ENCODE measurements around the gene CCDC73. TPM values are rescaled to one million over a fixed set of nuclear protein-coding genes. Genes with fewer than 3 reads are reported as not detected.
"Not testable (repeated sequence)": the region's sequence is repeated elsewhere in the genome, so short reads cannot be mapped to it uniquely, and the experiment has no call there.

The CCDC73 gene
- total and polyA plus RNA-seq, 5 experiments from 2014 or later, result not detected

DNA sequence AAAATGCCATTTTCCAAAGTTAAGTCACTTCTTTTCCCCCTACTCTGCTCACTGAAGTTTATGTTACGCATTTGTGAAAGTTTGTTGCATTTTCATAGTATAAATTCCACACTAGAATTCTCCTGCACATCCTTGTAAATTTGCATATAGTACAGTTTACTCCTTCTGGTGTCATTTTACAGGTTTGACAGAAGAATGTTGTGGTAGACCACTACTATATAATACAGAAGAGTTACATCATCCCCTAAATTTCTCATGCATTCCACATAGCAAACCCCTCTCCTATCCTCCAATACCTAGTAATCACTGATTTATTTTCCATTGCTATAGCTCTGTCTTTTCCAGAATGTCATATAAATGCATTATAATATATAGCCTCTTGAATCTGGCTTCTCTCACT is 64.5 kb downstream of the CCDC73 start:
- Mint-ChIP-seq H3K4me1 (no peaks in the 10 kb centered on the region), H3K27ac (no peak overlapping the region), H3K27me3 (peaks cover 11 to 35% (median 20%) of the 10 kb centered on the region in 5 donors), H3K4me3 (no peak overlapping the region), H3K36me3 (peaks cover 0 to 19% (median 3%) of the 10 kb centered on the region in 3 donors), H3K9me3 (peaks cover 0 to 32% (median 13%) of the 10 kb centered on the region in 9 donors)
- ATAC-seq, result no peak
- no peak for DNase-seq
- POLR2A ChIA-PET, result no interaction called here

DNA sequence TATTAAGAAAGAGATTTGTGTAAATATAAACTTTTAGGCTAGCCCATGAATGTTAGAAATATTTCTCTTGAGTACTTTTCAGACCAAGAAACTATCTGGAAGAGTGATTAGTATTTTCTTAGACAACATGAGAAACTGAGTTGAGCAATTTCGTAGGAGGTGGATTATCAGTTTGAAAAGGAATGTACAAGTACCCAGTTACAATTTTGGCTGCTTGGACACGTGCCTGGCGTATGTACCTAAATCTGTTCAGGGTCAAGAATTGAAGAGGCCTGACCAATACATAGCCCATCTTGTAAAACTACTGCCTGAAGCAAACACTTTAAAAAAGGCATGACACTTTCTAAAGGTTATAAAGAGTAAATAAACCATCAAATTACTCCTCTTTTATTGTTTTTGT is 71.1 kb downstream of the CCDC73 start:
- no peak for ATAC-seq
- POLR2A ChIA-PET, result no interaction called here

DNA sequence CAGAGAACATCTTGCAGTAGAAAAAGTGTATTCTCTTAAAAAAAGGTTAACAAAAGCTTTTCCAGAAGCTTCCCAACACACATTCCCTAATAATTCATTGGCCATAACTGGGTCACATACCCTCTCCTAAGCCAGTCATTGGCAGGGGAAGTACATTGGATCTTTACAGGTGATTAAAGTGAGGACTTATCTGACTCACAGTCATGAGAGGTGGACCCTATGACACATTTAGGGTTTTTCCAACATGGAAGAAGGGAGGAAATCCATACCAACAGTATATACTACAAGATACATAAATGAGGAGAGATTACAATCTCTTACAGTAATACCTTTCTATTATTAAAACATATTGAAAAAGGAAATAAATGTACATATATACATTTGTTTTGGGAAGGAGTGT is 72.2 kb downstream of the CCDC73 start:
- Mint-ChIP-seq H3K4me3 (no peak overlapping the region), H3K4me1 (no peaks in the 10 kb centered on the region), H3K27ac (no peak overlapping the region), H3K9me3 (no peaks in the 10 kb centered on the region), H3K36me3 (no peaks in the 10 kb centered on the region), H3K27me3 (peaks cover 0 to 4% (median 0%) of the 10 kb centered on the region in 5 donors)
- no peak for DNase-seq
- POLR2A ChIA-PET, result no interaction called here
- no peak for ATAC-seq

More for the DNA sequence above, 71.1 kb downstream of the CCDC73 start:
- no peak overlapping the region for H3K27ac Mint-ChIP-seq
- DNase-seq, result no peak
- no peaks in the 10 kb centered on the region for H3K4me1 Mint-ChIP-seq
- no peaks in the 10 kb centered on the region for H3K9me3 Mint-ChIP-seq
- H3K36me3 Mint-ChIP-seq, result no peaks in the 10 kb centered on the region
- no peak overlapping the region for H3K4me3 Mint-ChIP-seq
- peaks cover 0 to 3% (median 1%) of the 10 kb centered on the region in 5 donors for H3K27me3 Mint-ChIP-seq

DNA sequence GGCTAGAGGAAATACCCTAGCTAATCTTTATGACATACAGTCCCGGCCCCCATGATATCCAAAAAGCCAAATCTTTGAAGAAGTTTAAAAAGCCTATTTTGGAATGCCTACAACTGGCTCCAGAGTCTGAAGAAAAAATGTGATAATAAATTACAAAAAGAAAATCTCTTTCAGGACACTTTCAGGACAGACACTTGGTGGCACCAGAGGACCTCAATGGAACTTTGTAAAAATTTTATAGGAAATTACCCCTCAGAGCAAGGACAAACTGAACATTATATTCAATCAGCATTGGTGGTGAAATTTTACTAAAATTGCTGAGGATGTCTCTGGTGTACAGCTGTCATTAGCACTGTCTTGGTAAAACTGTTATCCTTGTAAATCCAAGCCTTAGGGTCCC is 81.0 kb downstream of the CCDC73 start:
- DNase-seq (no peak), ATAC-seq (no peak)
- H3K4me3 Mint-ChIP-seq, result no peak overlapping the region
- POLR2A ChIA-PET, result no interaction called here
- H3K27me3 Mint-ChIP-seq, result peaks cover 5 to 23% (median 15%) of the 10 kb centered on the region in 5 donors
- H3K4me1 Mint-ChIP-seq, result no peaks in the 10 kb centered on the region
- no peaks in the 10 kb centered on the region for H3K9me3 Mint-ChIP-seq
- no peak overlapping the region for H3K27ac Mint-ChIP-seq
- no peaks in the 10 kb centered on the region for H3K36me3 Mint-ChIP-seq

DNA sequence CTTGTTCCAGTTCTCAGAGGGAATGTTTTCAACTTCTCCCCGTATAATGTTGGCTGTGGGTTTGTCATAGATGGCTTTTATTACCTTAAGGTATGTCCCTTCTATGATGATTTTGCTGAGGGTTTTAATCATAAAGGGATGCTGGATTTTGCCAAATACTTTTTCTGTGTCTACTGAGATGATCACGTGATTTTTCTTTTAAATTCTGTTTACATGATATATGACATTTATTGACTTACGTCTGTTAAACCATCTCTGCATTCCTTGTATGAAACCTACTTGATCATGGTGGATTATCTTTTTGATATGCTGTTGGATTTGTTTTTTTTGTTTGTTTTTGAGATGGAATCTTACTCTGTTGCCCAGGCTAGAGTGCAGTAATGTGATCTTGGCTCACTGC is 85.5 kb downstream of the CCDC73 start:
- ATAC-seq, POLR2A ChIA-PET, H3K9me3 Mint-ChIP-seq, DNase-seq, H3K27ac Mint-ChIP-seq, H3K4me1 Mint-ChIP-seq, H3K36me3 Mint-ChIP-seq, H3K4me3 Mint-ChIP-seq: not testable (repeated sequence)
- peaks cover 5 to 31% (median 21%) of the 10 kb centered on the region in 5 donors for H3K27me3 Mint-ChIP-seq

DNA sequence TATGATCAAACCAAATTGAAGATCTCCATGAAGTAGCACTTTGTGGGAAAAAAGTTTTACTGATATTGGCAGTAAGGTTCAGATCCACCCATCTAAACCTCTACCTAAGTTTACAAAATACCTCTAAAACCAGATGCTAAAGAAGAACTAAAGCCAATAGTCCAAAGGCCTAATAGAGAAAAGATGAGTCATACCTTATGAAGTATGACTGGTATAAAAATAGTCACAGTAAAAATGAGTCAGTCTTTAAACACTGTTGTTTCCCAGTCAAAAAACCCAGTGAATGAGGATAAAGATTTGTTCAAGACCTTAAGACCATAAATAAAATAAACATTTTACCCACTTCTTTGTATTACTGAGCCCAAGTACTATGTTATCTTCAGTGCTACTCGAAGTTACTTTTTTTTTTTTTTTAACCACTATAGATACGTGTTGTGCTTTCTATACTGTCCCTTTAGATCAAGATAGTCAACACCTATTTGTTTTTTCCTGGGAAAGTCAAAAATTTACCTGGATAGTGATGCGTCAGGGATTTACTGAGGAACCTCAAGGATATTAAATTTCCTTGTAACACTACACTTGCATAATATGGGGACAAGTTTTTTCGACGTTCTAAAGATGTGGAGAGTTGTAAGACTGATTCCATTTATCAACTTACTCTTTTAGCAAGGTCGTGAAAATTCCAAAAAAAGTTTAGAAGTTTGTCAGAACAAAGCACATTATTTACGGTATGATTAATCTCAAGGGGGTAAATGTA is 87.3 kb downstream of the CCDC73 start:
- H3K27ac Mint-ChIP-seq, result no peak overlapping the region
- ATAC-seq (no peak), DNase-seq (no peak)
- POLR2A ChIA-PET, result no interaction called here
- H3K4me3 Mint-ChIP-seq, result no peak overlapping the region
- no peaks in the 10 kb centered on the region for H3K36me3 Mint-ChIP-seq
- H3K4me1 Mint-ChIP-seq, result no peaks in the 10 kb centered on the region
- H3K27me3 Mint-ChIP-seq, result peaks cover 5 to 31% (median 18%) of the 10 kb centered on the region in 5 donors
- peaks cover 0 to 5% (median 0%) of the 10 kb centered on the region in 9 donors for H3K9me3 Mint-ChIP-seq

DNA sequence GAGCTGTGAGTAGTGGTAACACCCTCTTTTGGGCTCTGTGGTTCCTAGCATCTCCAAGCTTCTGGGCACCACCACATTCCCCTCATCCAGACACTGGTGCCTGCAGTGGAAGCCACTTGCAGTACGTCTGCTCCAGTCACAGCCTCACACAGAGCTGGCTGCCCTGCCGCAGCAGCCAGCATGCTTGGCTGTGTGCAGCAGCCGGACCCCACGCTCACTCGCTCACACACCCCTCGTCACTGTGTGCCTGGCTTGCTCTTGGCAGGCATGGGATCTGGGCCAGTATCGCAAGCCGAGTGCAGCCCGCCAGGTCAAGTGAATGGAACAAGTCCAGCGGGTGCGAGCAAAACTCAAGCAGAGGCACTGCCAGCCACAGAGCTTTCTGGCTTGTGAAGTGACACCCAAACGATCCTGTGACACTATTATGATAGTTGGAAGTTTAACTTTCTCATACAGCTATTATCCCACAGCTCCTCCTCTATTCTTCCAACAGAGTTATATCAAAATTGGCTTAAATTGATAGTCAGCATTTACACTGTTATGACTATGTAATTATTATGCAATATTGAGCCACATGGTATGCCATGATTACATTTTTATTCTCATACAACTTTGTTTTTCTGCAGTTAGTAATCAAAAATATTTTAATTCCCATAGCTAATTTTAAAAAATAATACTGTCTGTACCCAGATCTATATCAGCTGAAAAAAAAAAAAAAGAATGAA is 89.0 kb downstream of the CCDC73 start:
- peaks cover 0 to 5% (median 0%) of the 10 kb centered on the region in 9 donors for H3K9me3 Mint-ChIP-seq

DNA sequence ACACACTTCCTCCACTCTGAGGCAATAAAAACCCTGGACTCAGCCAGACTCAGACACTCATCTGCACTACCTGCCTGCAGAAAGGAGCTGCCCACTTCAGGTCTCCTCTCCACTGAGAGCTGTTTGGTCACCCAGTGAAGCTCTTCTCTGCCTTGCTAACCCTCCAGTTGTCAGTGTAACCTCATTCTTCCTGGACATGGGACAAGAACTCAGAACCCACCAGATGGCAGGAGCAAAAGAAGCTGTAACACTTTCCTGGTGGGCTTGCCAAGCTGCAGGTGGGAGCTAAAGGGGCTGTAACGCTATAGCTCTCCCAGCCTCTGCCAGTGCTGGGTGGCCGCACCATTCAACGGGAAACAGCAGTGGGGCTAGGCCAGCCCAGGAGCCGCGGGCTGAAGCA is 89.7 kb downstream of the CCDC73 start:
- Mint-ChIP-seq H3K36me3 (no peaks in the 10 kb centered on the region), H3K27me3 (peaks cover 2 to 19% (median 7%) of the 10 kb centered on the region in 5 donors), H3K4me3 (no peak overlapping the region), H3K4me1 (no peaks in the 10 kb centered on the region), H3K27ac (no peak overlapping the region), H3K9me3 (peaks cover 0 to 5% (median 0%) of the 10 kb centered on the region in 9 donors)
- ATAC-seq (no peak), DNase-seq (no peak)
- POLR2A ChIA-PET, result no interaction called here

More for the DNA sequence above, 89.0 kb downstream of the CCDC73 start:
- Mint-ChIP-seq H3K27ac (no peak overlapping the region), H3K27me3 (peaks cover 2 to 26% (median 11%) of the 10 kb centered on the region in 5 donors), H3K4me3 (no peak overlapping the region), H3K4me1 (no peaks in the 10 kb centered on the region), H3K36me3 (no peaks in the 10 kb centered on the region)
- POLR2A ChIA-PET, result no interaction called here
- ATAC-seq, result no peak
- DNase-seq, result no peak

DNA sequence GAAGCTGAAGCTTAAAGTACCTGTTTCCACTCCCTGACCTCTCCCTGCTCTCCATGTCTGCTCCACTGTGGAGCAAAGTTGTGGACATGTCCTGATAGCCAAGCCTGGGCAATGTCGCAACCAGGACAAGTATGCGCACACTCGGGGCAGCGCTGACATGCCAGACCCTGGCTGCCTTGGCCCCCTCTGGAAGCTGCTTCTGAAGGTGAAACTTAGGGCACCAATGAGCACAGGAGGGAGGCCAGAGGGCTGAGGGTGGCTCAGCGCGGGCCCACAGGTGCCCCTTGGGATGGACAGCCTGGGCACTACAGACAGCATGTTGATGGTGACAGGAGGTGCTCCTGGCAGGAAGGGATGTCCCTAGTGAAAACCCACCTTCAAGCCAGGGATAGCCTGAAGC is 90.2 kb downstream of the CCDC73 start:
- Mint-ChIP-seq H3K4me3 (no peak overlapping the region), H3K36me3 (no peaks in the 10 kb centered on the region), H3K27me3 (peaks cover 0 to 15% (median 7%) of the 10 kb centered on the region in 5 donors), H3K27ac (no peak overlapping the region), H3K9me3 (peaks cover 0 to 5% (median 0%) of the 10 kb centered on the region in 9 donors), H3K4me1 (no peaks in the 10 kb centered on the region)
- DNase-seq (no peak), ATAC-seq (no peak)
- POLR2A ChIA-PET, result no interaction called here

DNA sequence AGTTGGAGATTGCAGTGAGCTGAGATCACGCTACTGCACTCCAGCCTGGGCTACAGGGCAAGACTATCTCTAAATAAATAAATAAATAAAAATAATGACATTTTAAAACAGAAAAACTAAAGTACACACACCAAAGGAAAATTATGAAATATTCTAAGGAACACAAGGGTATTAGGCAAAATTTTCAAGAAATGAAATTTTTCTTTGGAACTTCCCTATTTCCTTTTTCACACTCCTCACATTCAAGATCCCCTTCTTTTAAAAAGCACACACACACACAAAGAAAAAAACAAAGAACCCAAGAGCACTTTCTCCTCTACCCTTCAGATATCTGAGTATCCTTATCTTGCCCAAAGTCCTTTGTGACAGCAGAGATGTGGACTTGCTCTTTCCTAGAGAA is 92.8 kb downstream of the CCDC73 start:
- H3K4me3 Mint-ChIP-seq, result no peak overlapping the region
- H3K4me1 Mint-ChIP-seq, result no peaks in the 10 kb centered on the region

DNA sequence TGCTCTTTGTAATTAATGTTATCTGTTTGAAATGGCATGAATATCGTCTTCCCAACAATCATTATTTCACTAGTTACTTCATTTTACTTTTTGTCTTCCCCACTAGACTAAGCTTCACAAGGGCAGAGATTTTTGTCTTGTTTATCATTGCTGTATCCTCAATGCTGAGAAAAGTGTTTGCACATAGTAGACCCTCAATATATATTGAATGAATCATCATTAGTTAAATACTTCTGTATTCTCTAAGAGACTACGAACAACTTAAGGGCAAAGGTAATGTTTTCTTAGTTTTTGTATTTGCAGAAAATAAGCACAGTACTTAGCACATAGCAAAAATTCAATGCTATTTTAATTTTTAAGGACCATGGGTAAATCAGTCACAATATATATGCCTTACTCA is 95.9 kb downstream of the CCDC73 start:
- Mint-ChIP-seq H3K4me1 (no peaks in the 10 kb centered on the region), H3K27ac (no peak overlapping the region), H3K36me3 (no peaks in the 10 kb centered on the region), H3K27me3 (peaks cover 0 to 8% (median 0%) of the 10 kb centered on the region in 5 donors), H3K9me3 (no peaks in the 10 kb centered on the region), H3K4me3 (no peak overlapping the region)
- ATAC-seq (no peak), DNase-seq (no peak)
- POLR2A ChIA-PET, result interaction anchor here (0.6 kb wide), 1 partner anchor 20 kb away, joined by 3 read pairs; no protein-coding TSS in a partner anchor

More for the DNA sequence above, 92.8 kb downstream of the CCDC73 start:
- peaks cover 0 to 5% (median 0%) of the 10 kb centered on the region in 9 donors for H3K9me3 Mint-ChIP-seq
- no peak overlapping the region for H3K27ac Mint-ChIP-seq
- peaks cover 0 to 16% (median 5%) of the 10 kb centered on the region in 5 donors for H3K27me3 Mint-ChIP-seq
- ATAC-seq (no peak), DNase-seq (no peak)
- POLR2A ChIA-PET, result no interaction called here
- no peaks in the 10 kb centered on the region for H3K36me3 Mint-ChIP-seq

DNA sequence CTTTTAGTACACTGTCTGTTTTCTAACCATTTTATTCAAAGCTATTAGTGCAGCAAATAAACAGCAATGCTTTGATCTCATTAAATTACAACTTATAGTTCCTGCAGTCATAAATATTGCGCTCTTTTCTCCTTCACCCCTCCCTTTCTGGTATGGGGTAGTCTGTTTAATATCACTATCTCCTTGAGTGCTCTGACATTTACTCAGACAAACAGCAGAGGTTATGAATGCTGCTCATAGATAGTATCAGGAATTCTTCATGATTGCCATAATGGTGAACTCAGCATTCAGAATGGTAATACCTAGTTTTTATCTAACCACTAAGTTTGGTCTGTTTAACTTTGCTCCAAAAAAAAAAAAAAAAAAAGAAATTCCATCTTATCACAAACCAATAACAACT is 123.4 kb downstream of the CCDC73 start:
- Mint-ChIP-seq H3K36me3 (peaks cover 0 to 1% (median 0%) of the 10 kb centered on the region in 3 donors), H3K9me3 (peaks cover 0 to 7% (median 3%) of the 10 kb centered on the region in 9 donors), H3K4me1 (no peaks in the 10 kb centered on the region), H3K4me3 (no peak overlapping the region), H3K27ac (no peak overlapping the region), H3K27me3 (peaks cover 3 to 10% (median 8%) of the 10 kb centered on the region in 5 donors)
- ATAC-seq, result no peak
- POLR2A ChIA-PET, result no interaction called here
- no peak for DNase-seq

DNA sequence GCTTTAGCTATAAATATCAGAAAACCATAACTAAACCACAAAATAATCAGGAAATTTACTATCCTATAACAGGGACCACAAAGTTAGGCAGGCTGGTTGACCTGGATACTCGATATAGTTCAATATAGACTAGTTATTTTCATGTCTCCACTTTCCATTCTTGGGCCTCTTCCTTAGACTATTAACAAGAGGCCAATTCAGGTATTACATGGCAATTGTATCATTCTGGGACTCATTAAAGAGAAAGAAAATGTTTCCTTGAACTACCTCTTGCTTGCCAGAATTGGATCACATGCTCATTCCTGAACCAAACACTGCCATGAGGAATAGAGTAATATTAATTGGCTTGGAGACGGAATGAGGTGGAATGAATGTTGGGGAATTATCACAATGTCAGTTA is 134.8 kb downstream of the CCDC73 start:
- POLR2A ChIA-PET, result no interaction called here
- H3K27ac Mint-ChIP-seq, result no peak overlapping the region
- no peak for ATAC-seq
- H3K9me3 Mint-ChIP-seq, result peaks cover 0 to 14% (median 5%) of the 10 kb centered on the region in 9 donors
- no peaks in the 10 kb centered on the region for H3K4me1 Mint-ChIP-seq
- no peak overlapping the region for H3K4me3 Mint-ChIP-seq
- no peak for DNase-seq
- no peaks in the 10 kb centered on the region for H3K36me3 Mint-ChIP-seq
- peaks cover 3 to 22% (median 12%) of the 10 kb centered on the region in 5 donors for H3K27me3 Mint-ChIP-seq
